HG02885 (cell line): ENCODE data around the gene GRAMD4.
"Not testable (repeated sequence)": the region's sequence is repeated elsewhere in the genome, so short reads cannot be mapped to it uniquely, and the experiment has no call there.

Experiments used
- ATAC-seq: cut with Tn5 transposase; IDR thresholded peaks from one replicate; pipeline ENCODE4 v1.9.1; 2021; ENCODE audit warnings: mild to moderate bottlenecking; ENCODE audit not compliant: unreplicated experiment, poor library complexity

Gene GRAMD4

GRCh38 chr22:46634011-46634699, 14.0 kb downstream of the GRAMD4 start:
- ATAC-seq = no peak

GRCh38 chr22:46634973-46635685, 14.9 kb downstream of the GRAMD4 start:
- ATAC-seq = not testable (repeated sequence)

- no peak for ATAC-seq
Measured at GRCh38 chr22:46635756-46636155, 15.6 kb downstream of the GRAMD4 start.

- ATAC-seq = no peak
Measured at GRCh38 chr22:46636221-46637002, 16.2 kb downstream of the GRAMD4 start.

GRCh38 chr22:46637711-46638600, 17.8 kb downstream of the GRAMD4 start:
- no peak for ATAC-seq

GRCh38 chr22:46638601-46639431, 18.6 kb downstream of the GRAMD4 start:
- no peak for ATAC-seq

- no peak for ATAC-seq
Measured at GRCh38 chr22:46639843-46640242, 19.7 kb downstream of the GRAMD4 start.

- no peak for ATAC-seq
Measured at GRCh38 chr22:46640293-46641055, 20.3 kb downstream of the GRAMD4 start.

- ATAC-seq = no peak
Measured at GRCh38 chr22:46641811-46642266, 21.7 kb downstream of the GRAMD4 start.

- ATAC-seq = not testable (repeated sequence)
Measured at GRCh38 chr22:46642840-46643480, 22.8 kb downstream of the GRAMD4 start.

- ATAC-seq = no peak
Measured at GRCh38 chr22:46646531-46647215, 26.5 kb downstream of the GRAMD4 start.

GRCh38 chr22:46648225-46648820, 28.1 kb downstream of the GRAMD4 start:
- ATAC-seq = not testable (repeated sequence)

- ATAC-seq = no peak
Measured at GRCh38 chr22:46649141-46650077, 29.2 kb downstream of the GRAMD4 start.

- no peak for ATAC-seq
Measured at GRCh38 chr22:46650078-46650810, 30.1 kb downstream of the GRAMD4 start.

GRCh38 chr22:46651316-46651715, 31.1 kb downstream of the GRAMD4 start:
- no peak for ATAC-seq
